HCT116 (cell line): ENCODE data around the gene PANK3. TPM values are rescaled to one million over a fixed set of nuclear protein-coding genes. Genes with fewer than 3 reads are reported as not detected.
"Not testable (repeated sequence)": the region's sequence is repeated elsewhere in the genome, so short reads cannot be mapped to it uniquely, and the experiment has no call there.

Experiments
- ATAC-seq: fragments of 200-7000 bp; cut with Tn5 transposase; 2 replicates; pipeline ENCODE4 v1.9.1; 2020; ENCODE audit warnings: mild to moderate bottlenecking, moderate library complexity
- BruUV-seq: library from RNA; stranded (reverse); fragments of 400-500 nt; replicated peaks from 2 replicates; lab custom pipeline; 2021; lab: Mats Ljungman, UMichigan
- CTCF ChIA-PET: fragments of 300-600 bp; sonication (Branson Sonifier 250); formaldehyde crosslinking; loops from one replicate; lab custom pipeline; 2021; ENCODE audit warnings: antibody characterized with exemption; lab: Charles Lee
- POLR2A ChIA-PET: fragments of 300-600, 350-600 bp; sonication (Branson Sonifier 250); formaldehyde crosslinking; loops from one replicate; lab custom pipeline; 2021; ENCODE audit warnings: antibody characterized with exemption; lab: Charles Lee
- RAD21 ChIA-PET, 2 experiments: fragments of 300-600 bp; sonication (Branson Sonifier 250); formaldehyde crosslinking; loops; one replicate each; lab custom pipeline; 2023; ENCODE audit warnings: low total read pairs in 2 of 2; ENCODE audit not compliant: uncharacterized antibody in 2 of 2, unreplicated experiment in 2 of 2, low non-redundant PET in 1 of 2; lab: Charles Lee
- DNase-seq: peaks from one replicate; pipeline ENCODE4 v3.0.0-alpha.2; 2010; ENCODE audit warnings: low read depth, low spot score
- H2AFZ ChIP-seq: fragments of 200-600 bp; shearing (Covaris generic), sonication (generic); 2 replicates; pipeline ENCODE4 v1.6.1; 2017; ENCODE audit warnings: low read depth, mixed run types, mixed read lengths, antibody characterized with exemption, low read length; ENCODE audit not compliant: poor library complexity, severe bottlenecking
- H3K27ac ChIP-seq: 2 replicates; pipeline ENCODE4 v1.5.1; 2012; ENCODE audit warnings: low read depth, low read length
- H3K27me3 ChIP-seq: fragments of 200-600 bp; sonication (generic); 2 replicates; pipeline ENCODE4 v1.6.1; 2016; ENCODE audit warnings: mixed run types, low read length, mixed read lengths; ENCODE audit not compliant: insufficient read depth
- H3K36me3 ChIP-seq, 2 experiments: fragments of 200-500 bp in 1 of 2; fragments of 200-600 bp in 1 of 2; sonication (Bioruptor generic) in 1 of 2; sonication (generic) in 1 of 2; 2 replicates each; pipeline versions ENCODE4 v1.5.1 to v1.6.1; 2014 to 2016; ENCODE audit warnings: low read length in 2 of 2, inconsistent platforms in 1 of 2, mixed read lengths in 1 of 2, mixed run types in 1 of 2; ENCODE audit not compliant: insufficient read depth in 2 of 2, control insufficient read depth in 1 of 2
- H3K4me1 ChIP-seq, 2 experiments: fragments of 200-600 bp in 1 of 2; sonication (generic) in 1 of 2; 2 replicates each; pipeline versions ENCODE4 v1.5.1 to v1.6.1; 2012 to 2017; ENCODE audit warnings: low read length in 2 of 2, inconsistent platforms in 1 of 2, mild to moderate bottlenecking in 1 of 2, mixed read lengths in 1 of 2, mixed run types in 1 of 2, moderate library complexity in 1 of 2; ENCODE audit not compliant: insufficient read depth in 2 of 2, control insufficient read depth in 1 of 2
- H3K4me2 ChIP-seq: fragments of 200-600 bp; sonication (generic); 2 replicates; pipeline ENCODE4 v1.6.1; 2017; ENCODE audit warnings: mixed run types, low read length, mixed read lengths
- H3K4me3 ChIP-seq, 2 experiments: fragments of 200-600 bp in 1 of 2; sonication (generic) in 1 of 2; replicated peaks in 1 of 2; 2 replicates each; pipeline ENCODE4 v1.5.1; 2011 to 2016; ENCODE audit warnings: low read length in 2 of 2, control low read depth in 1 of 2, low read depth in 1 of 2, mild to moderate bottlenecking in 1 of 2, mixed read lengths in 1 of 2, mixed run types in 1 of 2
- H3K79me2 ChIP-seq: fragments of 200-600 bp; sonication (generic); 2 replicates; pipeline ENCODE4 v1.6.1; 2017; ENCODE audit warnings: mild to moderate bottlenecking, mixed run types, low read length, moderate library complexity, mixed read lengths; ENCODE audit not compliant: insufficient read depth
- H3K9ac ChIP-seq: fragments of 200-600 bp; sonication (generic); 2 replicates; pipeline ENCODE4 v1.6.1; 2016; ENCODE audit warnings: low read length, mixed read lengths
- H3K9me2 ChIP-seq: fragments of 200-600 bp; sonication (generic), shearing (Covaris generic); 2 replicates; pipeline ENCODE4 v1.6.1; 2017; ENCODE audit warnings: mixed run types, mild to moderate bottlenecking, moderate library complexity; ENCODE audit not compliant: insufficient read depth
- H3K9me3 ChIP-seq, 2 experiments: fragments of 200-500 bp in 1 of 2; fragments of 200-600 bp in 1 of 2; sonication (Bioruptor generic) in 1 of 2; sonication (generic) in 1 of 2; 2 replicates each; pipeline ENCODE4 v1.6.1; 2014 to 2017; ENCODE audit warnings: low read length in 2 of 2, mixed read lengths in 2 of 2, inconsistent platforms in 1 of 2, low read depth in 1 of 2, mild to moderate bottlenecking in 1 of 2, mixed run types in 1 of 2, moderate library complexity in 1 of 2; ENCODE audit not compliant: control insufficient read depth in 1 of 2, insufficient read depth in 1 of 2
- H4K20me1 ChIP-seq: fragments of 200-600 bp; sonication (generic), shearing (Covaris generic); 2 replicates; pipeline ENCODE4 v1.6.1; 2017; ENCODE audit warnings: mixed run types, mild to moderate bottlenecking, moderate library complexity; ENCODE audit not compliant: insufficient read depth
- TCF7L2 ChIP-seq: IDR thresholded peaks from 2 replicates; pipeline ENCODE4 v1.7.0; 2011; ENCODE audit warnings: borderline replicate concordance, inconsistent platforms; ENCODE audit not compliant: insufficient read depth, insufficient read length; ENCODE audit errors: extremely low read depth
- intact Hi-C: fragments of 100-400 bp; cut with micrococcal nuclease; formaldehyde crosslinking; loops from 2 replicates; pipeline ENCODE4 v1.10.0; 2022
- total RNA-seq: library from RNA; stranded (reverse); gene quantifications from one replicate; pipeline ENCODE4 v1.2.1, GENCODE V29; 2021; ENCODE audit not compliant: unreplicated experiment
- TF ChIP-seq, protein P1 (sequence below): IDR thresholded peaks from 2 replicates; pipeline ENCODE4 v1.6.1; 2011; ENCODE audit warnings: mild to moderate bottlenecking, low read length, moderate library complexity; ENCODE audit not compliant: insufficient replicate concordance; ENCODE audit errors: extremely low read depth
- TF ChIP-seq, protein P2 (sequence below): IDR thresholded peaks from 2 replicates; pipeline ENCODE4 v1.6.1; 2012
- TF ChIP-seq, protein P3 (sequence below): IDR thresholded peaks from 2 replicates; pipeline ENCODE4 v1.6.1; 2012

Gene PANK3
- total RNA-seq, 1 experiment from 2014 or later: 56.5 TPM

DNA sequence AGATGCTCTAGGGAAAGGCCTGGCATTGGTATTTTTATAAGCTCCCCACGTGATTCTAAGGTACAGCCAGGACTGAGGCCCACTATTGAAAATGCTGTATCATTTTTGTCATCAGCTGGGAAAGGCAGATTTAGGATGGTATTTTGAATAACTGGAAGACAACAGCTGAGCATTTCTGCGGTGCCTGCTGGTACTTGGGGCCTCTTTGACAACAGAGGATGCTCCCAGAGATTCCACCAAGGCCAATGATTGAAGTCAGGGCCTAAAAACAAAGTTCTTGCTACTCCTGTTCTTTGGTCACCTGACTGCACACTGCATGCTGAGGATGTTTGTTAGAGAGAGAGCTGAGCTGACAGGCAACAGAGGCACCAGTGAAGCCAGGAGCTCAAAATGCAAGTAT, 42.0 kb downstream of the PANK3 start:
- ChIA-PET POLR2A (no interaction called here), RAD21 (no interaction called here), CTCF (no interaction called here)
- H3K9me3 ChIP-seq: no peaks in the 10 kb centered on the region
- H3K4me2 ChIP-seq: no peak overlapping the region
- no peak overlapping the region for H3K9ac ChIP-seq
- DNase-seq (no peak), ATAC-seq (no peak)
- no peak overlapping the region for H3K27ac ChIP-seq
- H3K27me3 ChIP-seq: no peaks in the 10 kb centered on the region
- intact Hi-C loops: no loop called here
- H4K20me1 ChIP-seq: no peaks in the 10 kb centered on the region
- BruUV-seq: no TSS peak
- no peak overlapping the region for H3K4me3 ChIP-seq
- no peak overlapping the region for H2AFZ ChIP-seq
- no peak for TF ChIP-seq TCF7L2
- TF ChIP-seq, protein P1, sequence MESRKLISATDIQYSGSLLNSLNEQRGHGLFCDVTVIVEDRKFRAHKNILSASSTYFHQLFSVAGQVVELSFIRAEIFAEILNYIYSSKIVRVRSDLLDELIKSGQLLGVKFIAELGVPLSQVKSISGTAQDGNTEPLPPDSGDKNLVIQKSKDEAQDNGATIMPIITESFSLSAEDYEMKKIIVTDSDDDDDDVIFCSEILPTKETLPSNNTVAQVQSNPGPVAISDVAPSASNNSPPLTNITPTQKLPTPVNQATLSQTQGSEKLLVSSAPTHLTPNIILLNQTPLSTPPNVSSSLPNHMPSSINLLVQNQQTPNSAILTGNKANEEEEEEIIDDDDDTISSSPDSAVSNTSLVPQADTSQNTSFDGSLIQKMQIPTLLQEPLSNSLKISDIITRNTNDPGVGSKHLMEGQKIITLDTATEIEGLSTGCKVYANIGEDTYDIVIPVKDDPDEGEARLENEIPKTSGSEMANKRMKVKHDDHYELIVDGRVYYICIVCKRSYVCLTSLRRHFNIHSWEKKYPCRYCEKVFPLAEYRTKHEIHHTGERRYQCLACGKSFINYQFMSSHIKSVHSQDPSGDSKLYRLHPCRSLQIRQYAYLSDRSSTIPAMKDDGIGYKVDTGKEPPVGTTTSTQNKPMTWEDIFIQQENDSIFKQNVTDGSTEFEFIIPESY: no peak
- TF ChIP-seq, protein P2, sequence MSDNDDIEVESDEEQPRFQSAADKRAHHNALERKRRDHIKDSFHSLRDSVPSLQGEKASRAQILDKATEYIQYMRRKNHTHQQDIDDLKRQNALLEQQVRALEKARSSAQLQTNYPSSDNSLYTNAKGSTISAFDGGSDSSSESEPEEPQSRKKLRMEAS: no peak
- TF ChIP-seq, protein P3, sequence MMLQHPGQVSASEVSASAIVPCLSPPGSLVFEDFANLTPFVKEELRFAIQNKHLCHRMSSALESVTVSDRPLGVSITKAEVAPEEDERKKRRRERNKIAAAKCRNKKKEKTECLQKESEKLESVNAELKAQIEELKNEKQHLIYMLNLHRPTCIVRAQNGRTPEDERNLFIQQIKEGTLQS: no peak
- H3K79me2 ChIP-seq: no peaks in the 10 kb centered on the region
- H3K9me2 ChIP-seq: no peaks in the 10 kb centered on the region
- H3K36me3 ChIP-seq: no peaks in the 10 kb centered on the region
- no peaks in the 10 kb centered on the region for H3K4me1 ChIP-seq

DNA sequence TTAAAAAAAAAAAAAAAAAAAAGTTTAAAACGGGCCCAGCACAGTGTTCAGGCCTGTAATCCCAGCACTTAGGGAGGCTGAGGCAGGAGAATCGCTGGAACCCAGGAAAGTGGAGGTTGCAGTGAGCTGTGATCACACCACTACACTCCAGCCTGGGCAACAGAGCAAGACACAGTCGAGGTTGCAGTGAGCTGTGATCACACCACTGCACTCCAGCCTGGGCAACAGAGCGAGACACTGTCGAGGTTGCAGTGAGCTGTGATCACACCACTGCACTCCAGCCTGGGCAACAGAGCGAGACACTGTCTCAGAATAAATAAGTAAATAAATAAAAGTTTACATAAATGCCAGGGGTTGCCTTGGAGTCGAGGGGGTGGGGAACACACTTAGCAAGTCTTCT, 44.8 kb downstream of the PANK3 start:
- H3K4me1 ChIP-seq, RAD21 ChIA-PET, ATAC-seq, H3K27ac ChIP-seq, H3K27me3 ChIP-seq, H2AFZ ChIP-seq, H3K9me3 ChIP-seq, DNase-seq, POLR2A ChIA-PET, intact Hi-C loops, BruUV-seq, CTCF ChIA-PET, H3K4me3 ChIP-seq, H3K36me3 ChIP-seq, H3K9ac ChIP-seq, H4K20me1 ChIP-seq, H3K9me2 ChIP-seq, H3K79me2 ChIP-seq, H3K4me2 ChIP-seq: not testable (repeated sequence)
